NCI-H460 (cell line): ENCODE results near the gene OR10H5. TPM values are rescaled to one million over a fixed set of nuclear protein-coding genes. Genes with fewer than 3 reads are reported as not detected.
"Not testable (repeated sequence)": the region's sequence is repeated elsewhere in the genome, so short reads cannot be mapped to it uniquely, and the experiment has no call there.

ENCODE experiments used
- DNase-seq: peaks from one replicate; pipeline ENCODE4 v3.0.0-alpha.2; 2016; ENCODE audit warnings: low read depth; ENCODE audit errors: extremely low read depth
- total RNA-seq: library from RNA; depleted of rRNA; stranded (reverse); fragments of >200 nt; shearing (Covaris generic); gene quantifications from 2 replicates; pipeline ENCODE4 v1.2.3, GENCODE V29; 2014; rRNA removed

Gene OR10H5
- total RNA-seq, 1 experiment from 2014 or later, result not detected

GRCh38 chr19:15841875-15842569 is 54.6 kb downstream of the OR10H5 start:
- no peak for DNase-seq

GRCh38 chr19:15843203-15843893 is 55.9 kb downstream of the OR10H5 start:
- DNase-seq, result no peak

GRCh38 chr19:15843894-15844222 is 56.4 kb downstream of the OR10H5 start:
- DNase-seq, result not testable (repeated sequence)

- DNase-seq, result no peak
These were observed 59.5 kb downstream of the OR10H5 start for GRCh38 chr19:15846923-15847322.

GRCh38 chr19:15850385-15850784 is 62.9 kb downstream of the OR10H5 start:
- DNase-seq, result no peak

Other genes with a start within 250 kb of the OR10H5 start
- gene CYP4F8, start 172.4 kb upstream of the OR10H5 start, total RNA-seq, result not detected in 2 replicates
- gene CYP4F3, start 146.8 kb upstream of the OR10H5 start, total RNA-seq, result 2.9 and 3.0 TPM in 2 replicates
- not detected in 2 replicates for gene CYP4F12, start 114.6 kb upstream of the OR10H5 start, total RNA-seq
- not detected in 2 replicates for gene OR10H2, start 59.6 kb upstream of the OR10H5 start, total RNA-seq
- not detected in 2 replicates for gene OR10H3, start 49.7 kb upstream of the OR10H5 start, total RNA-seq
- not detected in 2 replicates for gene OR10H1, start 28.0 kb downstream of the OR10H5 start, total RNA-seq
- gene CYP4F2, start 110.4 kb downstream of the OR10H5 start, total RNA-seq, result not detected in 2 replicates
- 108 and 123 TPM in 2 replicates for gene CYP4F11, start 146.9 kb downstream of the OR10H5 start, total RNA-seq
- not detected in 2 replicates for gene OR10H4, start 161.3 kb downstream of the OR10H5 start, total RNA-seq